DND-41 (cell line): Measurements from ENCODE around the gene UQCRFS1.

Experiments
- EZH2 ChIP-seq: IDR thresholded peaks from 3 replicates; pipeline ENCODE4 v1.6.1; 2012; ENCODE audit warnings: borderline replicate concordance, low read depth, mild to moderate bottlenecking, moderate library complexity, low read length, inconsistent platforms; ENCODE audit not compliant: severe bottlenecking
- TF ChIP-seq, protein P1 (sequence below): IDR thresholded peaks from 2 replicates; pipeline ENCODE4 v1.5.1; 2012; ENCODE audit warnings: borderline replicate concordance, low read length, moderate library complexity, mild to moderate bottlenecking; ENCODE audit not compliant: poor library complexity, severe bottlenecking; ENCODE audit errors: extremely low read depth

DNA sequence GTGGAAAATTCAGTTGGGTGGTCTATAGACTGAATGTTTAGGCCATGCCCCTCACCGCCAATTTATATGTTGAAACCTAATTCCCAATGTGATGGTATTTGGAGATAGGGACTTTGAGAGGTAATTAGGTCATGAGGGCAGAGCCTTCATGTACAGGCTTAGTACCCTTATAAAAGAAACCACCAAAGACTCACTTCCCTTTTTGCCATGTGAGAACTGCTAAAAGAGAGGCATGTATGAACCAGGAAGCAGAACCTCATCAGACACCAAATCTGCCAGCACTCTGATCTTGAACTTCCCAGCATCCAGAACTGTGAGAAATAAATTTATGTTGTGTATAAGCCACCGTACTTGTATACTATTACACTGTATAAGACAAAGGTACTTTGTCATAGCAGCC, 40.6 kb downstream of the UQCRFS1 start:
- TF ChIP-seq, protein P1, sequence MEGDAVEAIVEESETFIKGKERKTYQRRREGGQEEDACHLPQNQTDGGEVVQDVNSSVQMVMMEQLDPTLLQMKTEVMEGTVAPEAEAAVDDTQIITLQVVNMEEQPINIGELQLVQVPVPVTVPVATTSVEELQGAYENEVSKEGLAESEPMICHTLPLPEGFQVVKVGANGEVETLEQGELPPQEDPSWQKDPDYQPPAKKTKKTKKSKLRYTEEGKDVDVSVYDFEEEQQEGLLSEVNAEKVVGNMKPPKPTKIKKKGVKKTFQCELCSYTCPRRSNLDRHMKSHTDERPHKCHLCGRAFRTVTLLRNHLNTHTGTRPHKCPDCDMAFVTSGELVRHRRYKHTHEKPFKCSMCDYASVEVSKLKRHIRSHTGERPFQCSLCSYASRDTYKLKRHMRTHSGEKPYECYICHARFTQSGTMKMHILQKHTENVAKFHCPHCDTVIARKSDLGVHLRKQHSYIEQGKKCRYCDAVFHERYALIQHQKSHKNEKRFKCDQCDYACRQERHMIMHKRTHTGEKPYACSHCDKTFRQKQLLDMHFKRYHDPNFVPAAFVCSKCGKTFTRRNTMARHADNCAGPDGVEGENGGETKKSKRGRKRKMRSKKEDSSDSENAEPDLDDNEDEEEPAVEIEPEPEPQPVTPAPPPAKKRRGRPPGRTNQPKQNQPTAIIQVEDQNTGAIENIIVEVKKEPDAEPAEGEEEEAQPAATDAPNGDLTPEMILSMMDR, result no peak
- no peak for TF ChIP-seq EZH2
